Caki2 (cell line): ENCODE measurements around the gene GMPPA. TPM values are rescaled to one million over a fixed set of nuclear protein-coding genes. Genes with fewer than 3 reads are reported as not detected.

ENCODE experiments used
- total RNA-seq: library from RNA; depleted of rRNA; stranded (reverse); fragments of >200 nt; shearing (Covaris generic); gene quantifications from 2 replicates; pipeline ENCODE4 v1.2.3, GENCODE V29; 2014; ENCODE audit warnings: low replicate concordance; rRNA removed

GMPPA gene
- total RNA-seq, 1 experiment from 2014 or later = 95.2 TPM

Other genes with a start within 250 kb of the GMPPA start
- 0.10 TPM in 1 of 2 replicates, not detected in the other for gene TUBA4B, start 245.6 kb upstream of the GMPPA start, total RNA-seq
- 23.9 and 24.9 TPM in 2 replicates for gene TUBA4A, start 245.0 kb upstream of the GMPPA start, total RNA-seq
- 17.0 and 50.6 TPM in 2 replicates for gene DNAJB2, start 219.5 kb upstream of the GMPPA start, total RNA-seq
- gene PTPRN, start 189.5 kb upstream of the GMPPA start, total RNA-seq = not detected in 2 replicates
- not detected in 2 replicates for gene RESP18, start 166.1 kb upstream of the GMPPA start, total RNA-seq
- gene DNPEP, start 111.0 kb upstream of the GMPPA start, total RNA-seq = 76.8 and 84.9 TPM in 2 replicates
- gene DES, start 80.5 kb upstream of the GMPPA start, total RNA-seq = 4.9 TPM in 1 of 2 replicates, not detected in the other
- gene SPEG, start 64.0 kb upstream of the GMPPA start, total RNA-seq = 8.4 and 22.9 TPM in 2 replicates
- 0.17 and 2.5 TPM in 2 replicates for gene ASIC4, start 15.6 kb downstream of the GMPPA start, total RNA-seq
- 78.8 and 104 TPM in 2 replicates for gene CHPF, start 44.9 kb downstream of the GMPPA start, total RNA-seq
- 4.5 and 9.3 TPM in 2 replicates for gene TMEM198, start 45.1 kb downstream of the GMPPA start, total RNA-seq
- 81.7 and 82.7 TPM in 2 replicates for gene OBSL1, start 72.6 kb downstream of the GMPPA start, total RNA-seq
- not detected in 2 replicates for gene INHA, start 73.4 kb downstream of the GMPPA start, total RNA-seq
- gene STK11IP, start 99.0 kb downstream of the GMPPA start, total RNA-seq = 18.5 and 20.6 TPM in 2 replicates
- 0.75 and 3.5 TPM in 2 replicates for gene SLC4A3, start 128.7 kb downstream of the GMPPA start, total RNA-seq